ENCODE results near the gene B3GALNT1. TPM values are rescaled to one million over a fixed set of nuclear protein-coding genes. Genes with fewer than 3 reads are reported as not detected.

The B3GALNT1 gene
- total RNA-seq, 2 experiments from 2014 or later: 3.9 to 4.1 TPM

DNA sequence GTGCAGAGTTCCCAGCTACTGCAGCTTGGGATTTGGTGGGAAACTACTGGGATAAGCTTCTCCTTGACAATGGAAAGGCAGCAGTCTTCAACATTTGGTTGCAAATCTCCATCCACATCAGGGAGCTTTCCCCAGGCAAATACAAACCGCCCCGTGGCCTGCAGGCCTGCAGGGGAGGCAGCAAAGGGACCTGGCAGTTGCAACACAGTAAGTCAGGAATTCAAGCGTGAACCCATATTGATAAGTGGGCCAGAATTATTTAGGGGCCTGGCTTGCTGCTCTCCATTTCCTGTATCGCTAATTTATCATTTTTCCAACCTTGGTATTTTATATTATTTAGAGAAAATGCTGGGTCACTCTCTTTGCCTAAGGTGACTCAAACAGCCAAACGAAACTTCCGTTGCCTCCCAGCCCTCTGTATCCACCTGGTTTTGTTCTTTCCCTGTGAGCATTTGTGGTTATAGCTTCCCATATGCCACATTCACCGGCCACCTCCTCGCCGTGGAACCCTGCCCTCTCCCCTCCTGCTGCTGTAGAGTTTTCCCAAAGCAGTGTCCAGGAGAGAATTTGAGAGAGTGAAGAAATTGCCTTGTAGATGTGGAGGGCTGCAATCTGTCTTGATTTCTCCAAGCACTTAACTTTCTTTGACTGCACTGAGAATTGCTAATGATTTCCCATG is 34.8 kb downstream of the B3GALNT1 start:
- Mint-ChIP-seq H3K27ac (peak overlapping the region; percentile 31), H3K9me3 (no peaks in the 10 kb centered on the region), H3K4me1 (peaks cover 56% of the 10 kb centered on the region), H3K27me3 (no peaks in the 10 kb centered on the region), H3K36me3 (ENCODE audit: low read depth) (no peaks in the 10 kb centered on the region), H3K4me3 (no peak overlapping the region)
- POLR2A ChIA-PET: no interaction called here
- no peak for DNase-seq
- CTCF ChIA-PET: no interaction called here

DNA sequence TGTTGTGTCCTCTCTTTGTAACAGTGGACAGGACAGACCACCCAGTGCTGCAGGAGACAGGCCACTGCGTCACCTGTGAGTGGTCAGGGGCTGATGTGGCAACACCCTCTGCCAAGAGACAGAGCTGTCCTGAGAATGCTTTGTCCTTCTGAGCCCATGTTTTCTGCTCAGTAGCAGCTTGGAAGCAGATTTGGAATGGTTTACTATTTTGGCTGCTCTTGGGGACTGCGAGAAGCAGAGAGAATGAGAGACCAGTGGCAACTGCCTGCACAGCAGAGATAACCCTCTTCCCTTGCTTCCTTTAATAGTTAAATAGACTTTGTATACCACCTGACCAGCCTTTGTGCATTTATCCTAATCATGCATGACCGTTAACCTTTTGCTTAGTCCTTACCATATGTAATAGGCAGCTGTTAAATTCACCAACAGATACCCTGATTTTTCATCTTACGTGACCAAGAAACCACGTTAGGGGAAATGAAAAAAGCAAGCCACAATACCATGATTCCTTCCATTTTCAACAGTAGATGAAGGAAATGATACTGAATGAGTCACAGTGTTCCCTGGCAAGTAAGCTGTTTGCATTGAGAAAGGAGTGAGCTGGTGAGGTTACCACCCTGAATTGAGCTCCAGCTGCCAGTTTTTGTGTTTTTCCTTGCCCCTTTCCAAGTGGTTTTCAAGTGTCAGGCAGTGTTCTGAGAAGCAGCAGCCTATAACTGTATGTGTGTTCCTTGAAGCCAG is 35.5 kb downstream of the B3GALNT1 start:
- Mint-ChIP-seq H3K27ac (peak overlapping the region; percentile 31), H3K36me3 (ENCODE audit: low read depth) (no peaks in the 10 kb centered on the region), H3K4me3 (no peak overlapping the region), H3K9me3 (no peaks in the 10 kb centered on the region), H3K4me1 (peaks cover 56% of the 10 kb centered on the region), H3K27me3 (no peaks in the 10 kb centered on the region)
- POLR2A ChIA-PET: no interaction called here
- CTCF ChIA-PET: interaction anchor here (0.6 kb wide), 1 partner anchor 12 kb away, joined by 3 read pairs; no protein-coding TSS in a partner anchor
- no peak for DNase-seq

DNA sequence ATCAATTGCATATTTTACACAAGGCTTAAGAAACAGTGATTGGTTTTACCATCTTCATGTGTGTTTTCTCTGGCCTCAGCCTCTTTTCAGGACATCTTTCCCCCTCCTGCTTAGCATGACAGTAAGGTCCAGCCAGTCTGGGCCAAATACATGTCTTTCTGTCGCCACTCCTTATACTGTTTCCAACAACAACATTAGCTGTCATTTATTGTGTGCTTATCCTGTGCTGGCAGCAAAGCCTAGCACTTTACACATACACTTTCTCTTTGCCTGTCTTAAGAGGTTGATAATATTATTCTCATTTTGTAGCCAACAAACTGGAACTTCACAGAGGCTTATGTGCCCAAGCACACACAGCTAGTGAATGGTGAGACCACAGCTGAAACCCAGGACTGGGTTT is 37.8 kb downstream of the B3GALNT1 start:
- Mint-ChIP-seq H3K36me3 (ENCODE audit: low read depth) (no peaks in the 10 kb centered on the region), H3K9me3 (peaks cover 2% of the 10 kb centered on the region), H3K27ac (no peak overlapping the region), H3K27me3 (no peaks in the 10 kb centered on the region), H3K4me3 (no peak overlapping the region), H3K4me1 (peaks cover 43% of the 10 kb centered on the region)
- ChIA-PET CTCF (no interaction called here), POLR2A (no interaction called here)
- DNase-seq: no peak

DNA sequence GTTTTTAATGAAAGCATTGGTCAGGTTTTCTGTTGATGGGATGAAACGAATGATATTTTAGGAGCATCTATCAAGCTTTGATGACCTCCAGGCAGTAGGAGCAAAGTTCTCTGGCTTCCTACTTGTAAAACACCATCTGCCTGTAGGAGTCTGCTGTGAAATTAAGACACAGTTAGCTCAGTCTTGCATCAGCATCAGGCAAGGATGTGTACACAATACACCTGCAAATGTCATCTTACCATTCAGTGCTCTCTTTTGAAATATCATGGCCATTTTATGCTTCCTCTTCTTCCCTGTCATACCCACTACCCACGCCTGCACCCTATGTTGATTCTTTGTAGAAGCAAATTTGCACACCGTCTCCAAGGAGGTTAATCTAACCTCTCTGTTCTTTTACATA is 38.2 kb downstream of the B3GALNT1 start:
- H3K36me3 Mint-ChIP-seq (ENCODE audit: low read depth): no peaks in the 10 kb centered on the region
- DNase-seq: no peak
- peaks cover 2% of the 10 kb centered on the region for H3K9me3 Mint-ChIP-seq
- H3K4me1 Mint-ChIP-seq: peaks cover 40% of the 10 kb centered on the region
- CTCF ChIA-PET: no interaction called here
- POLR2A ChIA-PET: no interaction called here
- H3K4me3 Mint-ChIP-seq: no peak overlapping the region
- no peak overlapping the region for H3K27ac Mint-ChIP-seq
- no peaks in the 10 kb centered on the region for H3K27me3 Mint-ChIP-seq

DNA sequence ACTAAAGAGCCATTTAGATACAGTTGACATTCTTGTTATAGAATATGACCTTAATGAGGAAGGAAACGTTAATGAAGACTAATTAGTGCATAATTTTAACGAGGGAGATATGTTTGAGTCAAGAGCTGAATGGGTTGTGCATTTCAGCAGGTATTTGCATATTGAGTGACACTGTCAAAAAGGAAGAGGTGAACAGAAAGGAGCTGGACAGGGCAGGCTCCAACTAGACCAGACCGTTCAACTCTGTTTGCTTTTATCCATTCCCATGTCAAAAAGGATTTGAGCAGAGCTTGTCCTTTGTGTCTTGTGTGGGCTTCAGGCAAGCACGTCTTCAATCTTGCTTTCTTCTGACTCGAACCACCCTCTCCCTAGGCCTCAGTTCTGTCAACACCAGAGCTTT is 40.7 kb downstream of the B3GALNT1 start:
- Mint-ChIP-seq H3K4me1 (peaks cover 16% of the 10 kb centered on the region), H3K36me3 (ENCODE audit: low read depth) (no peaks in the 10 kb centered on the region), H3K27me3 (no peaks in the 10 kb centered on the region), H3K9me3 (peaks cover 2% of the 10 kb centered on the region), H3K27ac (no peak overlapping the region), H3K4me3 (no peak overlapping the region)
- ChIA-PET POLR2A (no interaction called here), CTCF (no interaction called here)
- DNase-seq: no peak

DNA sequence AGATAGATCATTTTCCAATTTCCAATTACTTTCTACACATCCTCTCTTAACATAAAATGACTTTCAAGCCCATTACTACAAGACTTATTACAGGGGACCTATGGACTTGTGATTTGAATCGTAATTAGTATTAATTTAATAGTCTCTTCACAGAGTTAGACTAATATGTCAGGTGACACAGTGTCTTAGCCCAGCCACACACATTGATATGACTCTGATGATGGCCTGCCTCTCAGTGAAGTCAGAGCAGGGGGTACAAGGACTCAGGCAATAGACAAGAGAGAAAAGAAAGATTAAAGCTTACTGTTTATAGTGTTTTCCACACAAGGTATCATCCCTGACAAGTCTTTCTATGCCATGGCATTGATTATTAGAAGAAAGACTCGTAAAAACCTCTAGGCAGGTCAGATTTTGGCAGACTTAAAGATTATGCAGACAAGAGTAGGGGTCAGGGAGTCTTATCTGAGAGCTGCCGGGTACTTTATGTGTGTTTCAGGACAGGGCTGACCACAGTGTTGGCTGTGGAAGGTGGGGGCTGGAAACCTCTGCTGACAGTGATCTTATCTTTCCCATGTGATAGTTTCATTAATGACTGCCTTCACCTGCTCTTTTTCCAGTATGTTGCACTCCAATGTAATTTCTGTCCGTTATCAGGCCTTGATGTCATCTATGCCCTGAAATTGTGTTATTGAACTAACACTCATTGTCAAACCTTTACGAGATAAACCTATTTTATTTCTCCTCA is 50.1 kb downstream of the B3GALNT1 start:
- Mint-ChIP-seq H3K9me3 (no peaks in the 10 kb centered on the region), H3K27me3 (no peaks in the 10 kb centered on the region), H3K36me3 (ENCODE audit: low read depth) (no peaks in the 10 kb centered on the region), H3K4me3 (no peak overlapping the region), H3K27ac (no peak overlapping the region), H3K4me1 (no peaks in the 10 kb centered on the region)
- ChIA-PET POLR2A (no interaction called here), CTCF (no interaction called here)
- no peak for DNase-seq

DNA sequence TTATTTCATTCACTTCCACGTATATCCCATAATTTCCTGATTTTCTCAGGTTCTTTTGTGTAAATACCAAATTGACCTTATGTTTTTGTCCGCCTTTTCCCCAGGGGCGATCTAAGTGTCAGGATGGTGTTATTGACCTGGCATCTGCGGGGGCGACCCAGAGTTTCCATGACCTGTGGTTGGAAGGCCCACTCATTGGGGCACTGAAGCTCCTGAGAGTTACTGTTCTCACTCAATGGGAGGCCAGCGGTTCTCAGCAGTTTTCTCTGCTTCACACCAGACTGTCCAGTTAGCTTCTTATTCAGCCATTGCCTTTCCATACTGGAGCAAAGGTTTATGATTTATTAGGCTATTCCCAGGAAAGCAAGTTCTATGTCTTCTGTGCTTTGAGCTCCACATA is 53.3 kb downstream of the B3GALNT1 start:
- ChIA-PET POLR2A (no interaction called here), CTCF (no interaction called here)
- Mint-ChIP-seq H3K27me3 (no peaks in the 10 kb centered on the region), H3K4me1 (no peaks in the 10 kb centered on the region), H3K36me3 (ENCODE audit: low read depth) (no peaks in the 10 kb centered on the region), H3K27ac (no peak overlapping the region), H3K9me3 (no peaks in the 10 kb centered on the region), H3K4me3 (no peak overlapping the region)
- no peak for DNase-seq

DNA sequence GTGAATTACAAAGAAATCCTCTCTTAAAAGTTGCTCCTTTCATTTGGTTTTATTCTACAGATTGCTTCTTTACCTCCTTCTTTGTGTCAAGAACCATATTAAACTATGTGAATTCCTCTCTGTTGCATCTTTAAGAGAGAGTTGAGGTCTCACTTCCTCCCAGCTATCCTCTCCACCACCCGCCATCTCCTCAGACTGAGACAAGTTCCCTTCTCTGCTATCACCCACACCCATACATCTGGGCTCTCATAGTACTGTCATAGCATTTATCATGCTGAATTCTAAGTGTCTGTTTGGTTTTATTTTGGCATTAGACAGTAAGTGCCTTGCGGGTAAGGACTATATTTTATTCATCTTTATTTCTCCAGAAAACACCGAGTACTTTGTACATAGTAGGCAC is 54.2 kb downstream of the B3GALNT1 start:
- no peaks in the 10 kb centered on the region for H3K27me3 Mint-ChIP-seq
- ChIA-PET POLR2A (no interaction called here), CTCF (no interaction called here)
- H3K4me3 Mint-ChIP-seq: no peak overlapping the region
- no peaks in the 10 kb centered on the region for H3K36me3 Mint-ChIP-seq (ENCODE audit: low read depth)
- DNase-seq: no peak
- H3K27ac Mint-ChIP-seq: no peak overlapping the region
- H3K9me3 Mint-ChIP-seq: no peaks in the 10 kb centered on the region
- H3K4me1 Mint-ChIP-seq: no peaks in the 10 kb centered on the region

DNA sequence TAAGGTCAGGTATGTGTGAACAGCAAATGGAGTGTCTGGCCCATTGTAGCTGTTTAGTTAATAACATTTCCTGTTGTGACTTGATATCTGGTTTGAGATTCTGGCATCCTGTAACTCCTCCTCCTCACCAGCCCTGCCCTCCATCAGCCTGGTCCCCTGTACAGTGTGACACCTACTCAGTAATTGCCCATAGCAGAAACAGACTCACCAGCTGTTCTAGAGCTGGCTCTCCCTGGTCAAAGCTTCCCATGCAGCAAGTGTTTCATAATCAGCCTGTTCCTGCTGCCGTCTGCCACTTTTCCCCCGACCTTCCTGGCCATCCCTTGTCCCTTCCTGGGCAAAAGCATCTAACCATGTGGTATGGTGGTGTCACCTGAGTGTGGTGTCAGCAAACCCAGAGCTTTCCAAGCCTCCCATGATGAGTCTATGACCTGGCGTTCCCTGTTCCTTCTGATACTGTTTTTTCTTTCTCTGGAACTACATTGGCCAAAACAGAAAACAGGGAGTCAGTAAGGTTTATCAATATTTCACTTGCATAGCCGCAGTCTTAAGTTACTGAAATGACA is 55.4 kb downstream of the B3GALNT1 start:
- Mint-ChIP-seq H3K27me3 (no peaks in the 10 kb centered on the region), H3K4me3 (no peak overlapping the region), H3K27ac (no peak overlapping the region), H3K36me3 (ENCODE audit: low read depth) (no peaks in the 10 kb centered on the region), H3K9me3 (peaks cover 4% of the 10 kb centered on the region), H3K4me1 (no peaks in the 10 kb centered on the region)
- ChIA-PET POLR2A (no interaction called here), CTCF (no interaction called here)
- DNase-seq: no peak

DNA sequence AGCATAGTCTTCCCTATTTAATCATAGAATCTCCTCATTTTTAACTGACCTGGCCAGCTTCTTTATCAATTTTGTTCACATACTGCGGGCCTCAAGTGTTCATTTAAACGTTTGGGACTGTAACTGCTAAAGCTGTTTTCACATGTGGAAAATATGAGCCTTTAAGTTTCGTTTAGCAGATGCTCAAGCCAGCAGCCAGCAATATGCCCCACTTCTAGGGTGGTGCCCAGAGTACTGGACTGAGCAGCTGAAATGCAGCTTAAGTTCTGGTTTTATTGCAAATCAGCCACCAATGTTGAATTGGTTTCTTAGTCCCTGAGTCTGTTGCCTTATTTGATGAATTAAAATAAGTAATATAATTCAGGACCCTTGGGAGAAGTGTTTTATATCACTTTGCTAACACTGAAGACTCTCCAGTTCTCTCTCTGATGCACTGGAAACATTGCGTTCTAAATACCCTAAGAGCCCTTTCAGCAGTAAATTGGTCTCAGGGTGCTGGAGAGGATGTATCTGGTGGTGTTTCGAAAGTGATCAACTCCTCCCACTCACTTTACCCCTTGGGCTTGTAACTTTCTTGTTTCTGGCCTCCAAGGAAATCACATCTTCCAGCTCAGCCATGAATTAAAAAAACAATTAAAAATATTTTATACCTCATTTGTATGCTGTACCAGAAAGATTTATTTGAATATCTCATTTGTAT is 61.7 kb downstream of the B3GALNT1 start:
- H3K27me3 Mint-ChIP-seq: no peaks in the 10 kb centered on the region
- no peaks in the 10 kb centered on the region for H3K36me3 Mint-ChIP-seq (ENCODE audit: low read depth)
- H3K27ac Mint-ChIP-seq: no peak overlapping the region
- H3K9me3 Mint-ChIP-seq: peaks cover 8% of the 10 kb centered on the region
- DNase-seq: no peak
- ChIA-PET POLR2A (no interaction called here), CTCF (no interaction called here)
- H3K4me1 Mint-ChIP-seq: no peaks in the 10 kb centered on the region
- H3K4me3 Mint-ChIP-seq: no peak overlapping the region

DNA sequence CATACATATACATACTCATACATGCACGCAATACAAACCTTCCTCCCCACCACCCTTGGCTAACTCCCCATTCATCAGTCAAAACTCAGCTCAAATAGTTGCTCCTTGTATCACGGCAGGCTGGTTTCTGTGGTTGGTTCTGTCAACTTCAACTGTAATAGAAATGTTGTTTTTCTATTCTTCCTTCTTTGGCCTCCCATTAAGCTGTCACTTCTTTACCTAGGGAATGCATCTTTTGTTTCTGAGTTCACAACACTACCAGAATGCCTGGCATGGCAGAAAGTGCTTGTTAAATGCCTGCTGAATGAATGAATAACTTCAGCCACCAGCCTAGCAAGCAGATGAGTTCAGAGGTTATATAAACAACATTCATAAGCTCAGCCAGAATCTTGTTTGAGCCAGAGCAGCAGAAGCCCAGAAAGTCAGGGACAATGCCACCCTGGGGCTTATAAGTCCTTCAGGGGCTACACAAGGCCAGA is 63.1 kb downstream of the B3GALNT1 start:
- Mint-ChIP-seq H3K27me3 (no peaks in the 10 kb centered on the region), H3K4me3 (no peak overlapping the region), H3K36me3 (ENCODE audit: low read depth) (no peaks in the 10 kb centered on the region), H3K4me1 (no peaks in the 10 kb centered on the region), H3K9me3 (peaks cover 8% of the 10 kb centered on the region), H3K27ac (no peak overlapping the region)
- POLR2A ChIA-PET: no interaction called here
- CTCF ChIA-PET: no interaction called here
- DNase-seq: no peak

DNA sequence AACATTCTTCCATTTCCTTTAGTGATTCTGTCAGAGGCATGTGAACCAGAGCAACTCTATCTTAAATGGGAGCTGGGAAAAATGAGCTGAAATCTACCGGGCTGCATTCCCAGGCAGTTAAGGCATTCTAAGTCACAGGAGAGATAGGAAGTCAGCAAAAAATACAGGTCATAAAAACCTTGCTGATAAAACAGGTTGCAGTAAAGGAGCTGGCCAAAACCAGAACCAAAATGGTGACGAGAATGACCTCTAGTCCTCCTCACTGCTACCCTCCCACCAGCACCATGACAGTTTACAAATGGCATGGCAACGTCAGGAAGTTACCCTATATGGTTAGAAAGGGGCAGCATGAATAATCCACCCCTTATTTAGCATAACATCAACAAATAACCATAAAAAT is 66.4 kb downstream of the B3GALNT1 start:
- no peak overlapping the region for H3K4me3 Mint-ChIP-seq
- no peak for DNase-seq
- no peaks in the 10 kb centered on the region for H3K36me3 Mint-ChIP-seq (ENCODE audit: low read depth)
- ChIA-PET POLR2A (no interaction called here), CTCF (no interaction called here)
- no peaks in the 10 kb centered on the region for H3K27me3 Mint-ChIP-seq
- H3K27ac Mint-ChIP-seq: no peak overlapping the region
- peaks cover 12% of the 10 kb centered on the region for H3K9me3 Mint-ChIP-seq
- H3K4me1 Mint-ChIP-seq: peaks cover 20% of the 10 kb centered on the region

DNA sequence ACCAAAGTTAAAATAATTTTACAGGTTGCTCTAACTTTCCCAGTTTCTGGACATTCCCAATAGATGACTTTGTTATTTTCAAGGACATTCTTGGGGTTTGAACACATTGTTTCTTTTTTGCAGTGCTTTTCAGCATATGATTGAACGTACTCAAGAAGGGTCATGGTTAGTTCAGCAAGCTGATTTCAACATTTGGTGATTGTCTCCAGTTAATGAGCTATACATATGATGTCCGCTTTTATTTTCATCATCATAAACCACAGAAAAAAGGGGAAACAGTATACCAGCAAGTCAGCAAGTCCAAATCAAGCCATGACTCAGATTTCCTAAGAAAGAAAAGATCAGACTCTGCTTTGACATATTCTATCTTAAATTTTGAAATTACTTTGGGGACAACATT is 69.4 kb downstream of the B3GALNT1 start:
- H3K27me3 Mint-ChIP-seq: no peaks in the 10 kb centered on the region
- peaks cover 22% of the 10 kb centered on the region for H3K4me1 Mint-ChIP-seq
- peak overlapping the region; percentile 50 for H3K27ac Mint-ChIP-seq
- POLR2A ChIA-PET: no interaction called here
- H3K36me3 Mint-ChIP-seq (ENCODE audit: low read depth): peaks cover 3% of the 10 kb centered on the region
- H3K9me3 Mint-ChIP-seq: peaks cover 22% of the 10 kb centered on the region
- CTCF ChIA-PET: no interaction called here
- no peak for DNase-seq
- no peak overlapping the region for H3K4me3 Mint-ChIP-seq

Data from activated CD4-positive, alpha-beta memory T cell treated with anti-CD3 and anti-CD28 coated beads, Interleukin-2, amount 10 ng/mL, durations not matched to agents 7 days and 5 days (primary cell).